Epithelial cell of proximal tubule (primary cell): ENCODE data around the gene SMURF1. TPM values are rescaled to one million over a fixed set of nuclear protein-coding genes. Genes with fewer than 3 reads are reported as not detected.

Experiments
- DNase-seq: peaks from one replicate; pipeline ENCODE4 v3.0.0-alpha.2; 2011; ENCODE audit warnings: low read depth
- H3K4me3 ChIP-seq: 2 replicates; pipeline ENCODE4 v1.5.1; 2011; ENCODE audit warnings: low read depth, mild to moderate bottlenecking, low read length
- total RNA-seq: library from RNA; depleted of rRNA; stranded (reverse); fragments of >200 nt; gene quantifications from 2 replicates; pipeline ENCODE4 v1.2.3, GENCODE V29; 2015
- TF ChIP-seq, protein P1 (sequence below): conservative IDR thresholded peaks from 2 replicates; pipeline ENCODE4 v1.5.1; 2012; ENCODE audit warnings: low read depth, mild to moderate bottlenecking, low read length

SMURF1 gene
- total RNA-seq, 1 donor from 2014 or later: 30.7 TPM

- TF ChIP-seq, protein P1, sequence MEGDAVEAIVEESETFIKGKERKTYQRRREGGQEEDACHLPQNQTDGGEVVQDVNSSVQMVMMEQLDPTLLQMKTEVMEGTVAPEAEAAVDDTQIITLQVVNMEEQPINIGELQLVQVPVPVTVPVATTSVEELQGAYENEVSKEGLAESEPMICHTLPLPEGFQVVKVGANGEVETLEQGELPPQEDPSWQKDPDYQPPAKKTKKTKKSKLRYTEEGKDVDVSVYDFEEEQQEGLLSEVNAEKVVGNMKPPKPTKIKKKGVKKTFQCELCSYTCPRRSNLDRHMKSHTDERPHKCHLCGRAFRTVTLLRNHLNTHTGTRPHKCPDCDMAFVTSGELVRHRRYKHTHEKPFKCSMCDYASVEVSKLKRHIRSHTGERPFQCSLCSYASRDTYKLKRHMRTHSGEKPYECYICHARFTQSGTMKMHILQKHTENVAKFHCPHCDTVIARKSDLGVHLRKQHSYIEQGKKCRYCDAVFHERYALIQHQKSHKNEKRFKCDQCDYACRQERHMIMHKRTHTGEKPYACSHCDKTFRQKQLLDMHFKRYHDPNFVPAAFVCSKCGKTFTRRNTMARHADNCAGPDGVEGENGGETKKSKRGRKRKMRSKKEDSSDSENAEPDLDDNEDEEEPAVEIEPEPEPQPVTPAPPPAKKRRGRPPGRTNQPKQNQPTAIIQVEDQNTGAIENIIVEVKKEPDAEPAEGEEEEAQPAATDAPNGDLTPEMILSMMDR: no peak
- no peak overlapping the region for H3K4me3 ChIP-seq
- DNase-seq: peak; percentile 37
Measured at GRCh38 chr7:99098824-99099498, 44.9 kb downstream of the SMURF1 start.

GRCh38 chr7:99098286-99098823, 45.6 kb downstream of the SMURF1 start:
- no peak overlapping the region for H3K4me3 ChIP-seq
- TF ChIP-seq, protein P1: no peak
- DNase-seq: no peak

DNA sequence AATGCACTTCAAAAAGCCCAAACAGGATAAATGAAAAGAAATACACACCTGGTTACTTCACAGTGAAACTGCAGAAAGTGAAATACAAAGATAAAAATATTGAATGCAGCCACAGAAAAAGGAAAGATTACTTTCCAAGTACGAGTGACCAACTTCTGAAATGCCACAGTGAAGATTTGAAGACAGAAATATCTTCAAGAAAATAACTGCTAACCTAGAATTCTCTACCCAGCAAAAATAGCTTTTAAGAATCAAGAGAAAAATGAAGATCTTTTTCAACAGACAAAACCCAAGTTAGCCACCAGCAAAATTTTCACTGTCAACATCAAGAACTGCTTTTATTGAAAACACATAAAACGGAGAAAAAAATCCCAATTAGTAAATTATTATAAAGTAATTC, 46.2 kb downstream of the SMURF1 start:
- DNase-seq: no peak
- TF ChIP-seq, protein P1: no peak
- H3K4me3 ChIP-seq: no peak overlapping the region

- no peak overlapping the region for H3K4me3 ChIP-seq
- TF ChIP-seq, protein P1: no peak
- no peak for DNase-seq
Measured at GRCh38 chr7:99096124-99096887, 47.6 kb downstream of the SMURF1 start.

GRCh38 chr7:99095698-99096097, 48.2 kb downstream of the SMURF1 start:
- TF ChIP-seq, protein P1: no peak
- DNase-seq: no peak

DNA sequence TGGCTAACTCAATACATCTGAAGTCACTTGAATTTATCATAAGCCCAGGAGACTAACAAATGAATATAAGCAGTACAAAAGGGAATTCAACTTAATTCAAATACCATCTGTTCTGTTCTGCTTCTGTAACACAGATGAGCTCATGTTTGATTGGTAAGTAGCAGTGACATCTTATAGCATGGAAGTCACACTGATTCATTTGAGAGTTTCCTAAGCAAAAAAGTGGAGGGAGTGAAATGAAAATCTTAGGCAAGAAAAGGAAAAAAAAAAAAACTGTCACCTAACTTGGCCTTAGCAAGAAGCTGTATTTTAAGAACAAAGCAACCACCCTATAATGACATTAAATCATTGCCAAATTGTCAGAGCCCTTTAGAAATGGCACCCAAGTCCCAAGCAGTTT, 49.5 kb downstream of the SMURF1 start:
- DNase-seq: no peak
- no peak overlapping the region for H3K4me3 ChIP-seq
- TF ChIP-seq, protein P1: no peak

More at GRCh38 chr7:99095698-99096097, 48.2 kb downstream of the SMURF1 start:
- H3K4me3 ChIP-seq: no peak overlapping the region
